Calu3 (cell line): ENCODE measurements around the gene CPNE9. TPM values are rescaled to one million over a fixed set of nuclear protein-coding genes. Genes with fewer than 3 reads are reported as not detected.

Experiments
- BruUV-seq: library from RNA; stranded (reverse); fragments of 400-500 nt; replicated peaks from 2 replicates; lab custom pipeline; 2021; lab: Mats Ljungman, UMichigan
- CTCF ChIA-PET: fragments of 300-600 bp; sonication (Branson Sonifier 250); formaldehyde crosslinking; loops from one replicate; lab custom pipeline; 2022; ENCODE audit warnings: antibody characterized with exemption; lab: Charles Lee
- DNase-seq: peaks from one replicate; pipeline ENCODE4 v3.0.0; 2022
- H3K27ac Mint-ChIP-seq: one replicate; pipeline ENCODE4 v1.8.0; 2022; ENCODE audit warnings: mixed read lengths; ENCODE audit not compliant: unreplicated experiment
- H3K27me3 Mint-ChIP-seq: one replicate; pipeline ENCODE4 v1.8.0; 2022; ENCODE audit warnings: mixed read lengths; ENCODE audit not compliant: unreplicated experiment
- H3K36me3 Mint-ChIP-seq: one replicate; pipeline ENCODE4 v1.8.0; 2022; ENCODE audit warnings: mild to moderate bottlenecking, moderate library complexity, mixed read lengths; ENCODE audit not compliant: insufficient read depth, unreplicated experiment
- H3K4me1 Mint-ChIP-seq: one replicate; pipeline ENCODE4 v1.8.0; 2022; ENCODE audit warnings: mild to moderate bottlenecking, low read depth, mixed read lengths; ENCODE audit not compliant: unreplicated experiment
- H3K4me3 Mint-ChIP-seq: one replicate; pipeline ENCODE4 v1.8.0; 2022; ENCODE audit warnings: mild to moderate bottlenecking, low read depth, moderate library complexity, mixed read lengths; ENCODE audit not compliant: unreplicated experiment
- H3K9me3 Mint-ChIP-seq: one replicate; pipeline ENCODE4 v1.8.0; 2022; ENCODE audit warnings: low read depth, mixed read lengths; ENCODE audit not compliant: unreplicated experiment
- intact Hi-C: fragments of 100-400 bp; cut with micrococcal nuclease; formaldehyde crosslinking; loops from one replicate; pipeline ENCODE4 v1.10.0; 2022; ENCODE audit not compliant: unreplicated experiment
- total RNA-seq: library from RNA; stranded (reverse); gene quantifications from 2 replicates; pipeline ENCODE4 v1.2.3, GENCODE V29; 2022
- TF ChIP-seq, protein P1 (sequence below): fragments of 200-600 bp; IDR thresholded peaks from one replicate; pipeline ENCODE4 v1.8.0; 2022; ENCODE audit warnings: antibody characterized with exemption; ENCODE audit not compliant: unreplicated experiment

Gene CPNE9
- total RNA-seq, 1 experiment from 2014 or later, result not detected

DNA sequence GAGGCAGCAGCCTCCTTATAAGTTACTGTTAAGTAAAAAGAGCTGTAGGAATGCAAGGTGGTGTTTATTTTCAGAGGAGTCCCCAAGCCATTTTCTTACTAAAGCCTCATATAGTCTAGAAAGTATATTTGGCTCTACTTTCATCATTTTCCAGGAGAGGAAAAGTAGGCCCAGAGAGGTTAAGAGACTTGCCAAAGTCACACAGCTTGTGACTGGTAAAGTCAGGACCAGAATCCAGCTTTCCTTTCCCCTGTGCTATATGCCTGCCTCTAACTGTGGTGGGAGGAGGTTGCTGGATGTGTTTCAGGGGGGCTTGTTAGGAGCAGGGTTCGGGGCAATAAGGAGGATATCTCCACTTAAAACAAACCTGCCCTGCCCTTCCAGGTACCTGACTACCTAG, 38.9 kb downstream of the CPNE9 start:
- no TSS peak for BruUV-seq
- TF ChIP-seq, protein P1, sequence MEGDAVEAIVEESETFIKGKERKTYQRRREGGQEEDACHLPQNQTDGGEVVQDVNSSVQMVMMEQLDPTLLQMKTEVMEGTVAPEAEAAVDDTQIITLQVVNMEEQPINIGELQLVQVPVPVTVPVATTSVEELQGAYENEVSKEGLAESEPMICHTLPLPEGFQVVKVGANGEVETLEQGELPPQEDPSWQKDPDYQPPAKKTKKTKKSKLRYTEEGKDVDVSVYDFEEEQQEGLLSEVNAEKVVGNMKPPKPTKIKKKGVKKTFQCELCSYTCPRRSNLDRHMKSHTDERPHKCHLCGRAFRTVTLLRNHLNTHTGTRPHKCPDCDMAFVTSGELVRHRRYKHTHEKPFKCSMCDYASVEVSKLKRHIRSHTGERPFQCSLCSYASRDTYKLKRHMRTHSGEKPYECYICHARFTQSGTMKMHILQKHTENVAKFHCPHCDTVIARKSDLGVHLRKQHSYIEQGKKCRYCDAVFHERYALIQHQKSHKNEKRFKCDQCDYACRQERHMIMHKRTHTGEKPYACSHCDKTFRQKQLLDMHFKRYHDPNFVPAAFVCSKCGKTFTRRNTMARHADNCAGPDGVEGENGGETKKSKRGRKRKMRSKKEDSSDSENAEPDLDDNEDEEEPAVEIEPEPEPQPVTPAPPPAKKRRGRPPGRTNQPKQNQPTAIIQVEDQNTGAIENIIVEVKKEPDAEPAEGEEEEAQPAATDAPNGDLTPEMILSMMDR, result no peak
- Mint-ChIP-seq H3K27me3 (no peaks in the 10 kb centered on the region), H3K4me3 (no peak overlapping the region), H3K4me1 (no peaks in the 10 kb centered on the region), H3K9me3 (no peaks in the 10 kb centered on the region), H3K36me3 (peaks cover 8% of the 10 kb centered on the region), H3K27ac (no peak overlapping the region)
- DNase-seq, result no peak
- intact Hi-C loops, result no loop called here
- CTCF ChIA-PET, result interaction anchor here (0.5 kb wide), 1 partner anchor 55 kb away, joined by 3 read pairs; no protein-coding TSS in a partner anchor

- Mint-ChIP-seq H3K9me3 (no peaks in the 10 kb centered on the region), H3K4me1 (no peaks in the 10 kb centered on the region), H3K4me3 (no peak overlapping the region), H3K27me3 (no peaks in the 10 kb centered on the region), H3K36me3 (peaks cover 8% of the 10 kb centered on the region), H3K27ac (no peak overlapping the region)
- DNase-seq, result no peak
- no TSS peak for BruUV-seq
- intact Hi-C loops, result no loop called here
- CTCF ChIA-PET, result no interaction called here
- TF ChIP-seq, protein P1, result no peak
Observed at GRCh38 chr3:9743548-9743947, 39.9 kb downstream of the CPNE9 start.

- Mint-ChIP-seq H3K4me3 (no peak overlapping the region), H3K27me3 (no peaks in the 10 kb centered on the region), H3K9me3 (no peaks in the 10 kb centered on the region), H3K27ac (no peak overlapping the region), H3K4me1 (no peaks in the 10 kb centered on the region), H3K36me3 (peaks cover 10% of the 10 kb centered on the region)
- TF ChIP-seq, protein P1, result no peak
- intact Hi-C loops, result no loop called here
- no TSS peak for BruUV-seq
- DNase-seq, result no peak
- CTCF ChIA-PET, result no interaction called here
Observed at GRCh38 chr3:9744162-9744561, 40.5 kb downstream of the CPNE9 start.

DNA sequence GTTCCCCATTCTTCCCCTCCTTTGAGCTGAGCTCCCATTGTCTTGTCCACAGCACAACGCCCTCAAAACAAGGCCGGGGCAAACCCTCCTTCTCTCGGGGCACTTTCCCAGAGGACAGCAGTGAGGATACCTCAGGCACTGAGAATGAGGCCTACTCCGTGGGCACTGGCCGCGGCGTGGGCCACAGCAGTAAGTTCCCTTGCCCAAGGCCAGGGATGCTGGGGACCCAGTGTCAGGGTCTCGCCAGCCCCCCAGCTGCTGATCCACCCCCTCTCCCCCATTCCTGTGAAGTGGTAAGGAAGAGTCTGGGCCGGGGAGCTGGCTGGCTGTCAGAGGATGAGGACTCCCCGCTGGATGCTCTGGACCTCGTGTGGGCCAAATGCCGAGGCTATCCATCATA, 41.9 kb downstream of the CPNE9 start:
- BruUV-seq, result no TSS peak
- Mint-ChIP-seq H3K36me3 (peaks cover 24% of the 10 kb centered on the region), H3K9me3 (no peaks in the 10 kb centered on the region), H3K4me1 (peaks cover 5% of the 10 kb centered on the region), H3K27me3 (no peaks in the 10 kb centered on the region), H3K4me3 (no peak overlapping the region), H3K27ac (no peak overlapping the region)
- intact Hi-C loops, result no loop called here
- CTCF ChIA-PET, result no interaction called here
- TF ChIP-seq, protein P1, result no peak
- DNase-seq, result no peak
